Breast epithelium (tissue), 4 donors: ENCODE data around the gene PDE4D. TPM values are rescaled to one million over a fixed set of nuclear protein-coding genes. Genes with fewer than 3 reads are reported as not detected.
"Not testable (repeated sequence)": the region's sequence is repeated elsewhere in the genome, so short reads cannot be mapped to it uniquely, and the experiment has no call there.

ENCODE experiments used
- DNase-seq, 2 donors: peaks; one replicate each; pipeline ENCODE4 v3.0.0-alpha.2; 2019; ENCODE audit warnings: low spot score in 2 of 2
- H3K27ac ChIP-seq, 2 donors: fragments of 200-600 bp; sonication (generic) in 1 of 2; one replicate each; pipeline ENCODE4 v1.5.1; 2016 to 2019; ENCODE audit warnings: mild to moderate bottlenecking in 1 of 2
- H3K27me3 ChIP-seq, 2 donors: fragments of 200-600 bp; sonication (generic) in 1 of 2; one replicate each; pipeline versions ENCODE4 v1.5.1 to v1.6.0; 2017 to 2019; ENCODE audit warnings: control low read depth in 1 of 2, mild to moderate bottlenecking in 1 of 2
- H3K36me3 ChIP-seq: fragments of 200-600 bp; one replicate; pipeline ENCODE4 v1.5.1; 2019
- H3K4me1 ChIP-seq, 2 donors: fragments of 200-600 bp; sonication (generic); one replicate each; pipeline ENCODE4 v1.5.1; 2016 to 2019; ENCODE audit warnings: control low read depth in 1 of 2
- H3K4me3 ChIP-seq, 3 donors: fragments of 200-600 bp; sonication (generic); 1 replicate in 2 of 3; 2 replicates in 1 of 3; pipeline ENCODE4 v1.5.1; 2016 to 2019; ENCODE audit warnings: mild to moderate bottlenecking in 3 of 3, moderate library complexity in 2 of 3
- H3K9me3 ChIP-seq, 2 donors: fragments of 200-600 bp; sonication (generic) in 1 of 2; one replicate each; pipeline ENCODE4 v1.5.1; 2016 to 2019; ENCODE audit warnings: control low read depth in 1 of 2
- POLR2A ChIP-seq: fragments of 450-650 bp; IDR thresholded peaks from one replicate; pipeline ENCODE4 v1.6.1; 2016; ENCODE audit warnings: antibody characterized with exemption, mild to moderate bottlenecking, moderate library complexity
- POLR2AphosphoS5 ChIP-seq, 3 donors: sonication (generic); formaldehyde crosslinking; IDR thresholded peaks; one replicate each; pipeline ENCODE4 v1.6.1; 2017; ENCODE audit warnings: antibody characterized with exemption in 3 of 3
- intact Hi-C: fragments of 100-400 bp; cut with DNase I; formaldehyde crosslinking; loops from one replicate; pipeline ENCODE4 v1.15.1; 2023; ENCODE audit warnings: low total_unique reads
- total RNA-seq, 3 donors: library from RNA; depleted of rRNA; stranded (reverse); fragments of >200 nt; gene quantifications; one replicate each; pipeline ENCODE4 v1.1.0, GENCODE V29; 2016
- TF ChIP-seq, protein P1 (sequence below), 3 donors: fragments of 450-650 bp; IDR thresholded peaks; one replicate each; pipeline ENCODE4 v1.5.1; 2016 to 2017; ENCODE audit warnings: antibody characterized with exemption in 3 of 3, mild to moderate bottlenecking in 3 of 3, moderate library complexity in 3 of 3

The PDE4D gene
- total RNA-seq, 3 donors from 2014 or later, result 14.4 to 37.4 (median 28.2) TPM

DNA sequence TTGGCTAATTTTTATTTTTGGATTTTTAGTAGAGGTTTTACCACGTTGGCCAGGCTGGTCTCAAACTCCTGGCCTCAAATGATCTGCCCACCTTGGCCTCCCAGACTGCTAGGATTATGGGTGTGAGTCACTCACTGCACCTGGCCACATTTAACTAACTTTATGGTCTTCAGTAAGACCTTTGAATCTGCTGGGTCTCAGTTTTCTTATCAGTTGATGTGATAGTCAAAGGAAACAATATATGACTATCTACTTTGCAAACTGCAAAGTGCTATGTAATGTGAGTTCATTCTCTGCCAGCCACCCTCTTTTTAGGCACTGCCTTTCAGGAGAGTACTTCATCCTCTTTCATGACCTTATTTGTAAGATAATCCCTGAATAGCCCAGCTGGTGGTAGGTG lies 474.7 kb downstream of the PDE4D start:
- TF ChIP-seq POLR2A (no peak), POLR2AphosphoS5 (IDR thresholded peaks at IDR 0.05) (no peak)
- TF ChIP-seq, protein P1, sequence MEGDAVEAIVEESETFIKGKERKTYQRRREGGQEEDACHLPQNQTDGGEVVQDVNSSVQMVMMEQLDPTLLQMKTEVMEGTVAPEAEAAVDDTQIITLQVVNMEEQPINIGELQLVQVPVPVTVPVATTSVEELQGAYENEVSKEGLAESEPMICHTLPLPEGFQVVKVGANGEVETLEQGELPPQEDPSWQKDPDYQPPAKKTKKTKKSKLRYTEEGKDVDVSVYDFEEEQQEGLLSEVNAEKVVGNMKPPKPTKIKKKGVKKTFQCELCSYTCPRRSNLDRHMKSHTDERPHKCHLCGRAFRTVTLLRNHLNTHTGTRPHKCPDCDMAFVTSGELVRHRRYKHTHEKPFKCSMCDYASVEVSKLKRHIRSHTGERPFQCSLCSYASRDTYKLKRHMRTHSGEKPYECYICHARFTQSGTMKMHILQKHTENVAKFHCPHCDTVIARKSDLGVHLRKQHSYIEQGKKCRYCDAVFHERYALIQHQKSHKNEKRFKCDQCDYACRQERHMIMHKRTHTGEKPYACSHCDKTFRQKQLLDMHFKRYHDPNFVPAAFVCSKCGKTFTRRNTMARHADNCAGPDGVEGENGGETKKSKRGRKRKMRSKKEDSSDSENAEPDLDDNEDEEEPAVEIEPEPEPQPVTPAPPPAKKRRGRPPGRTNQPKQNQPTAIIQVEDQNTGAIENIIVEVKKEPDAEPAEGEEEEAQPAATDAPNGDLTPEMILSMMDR (IDR thresholded peaks at IDR 0.05), result no peak
- Histone ChIP-seq H3K27ac (no peak overlapping the region), H3K36me3 (no peaks in the 10 kb centered on the region), H3K4me1 (no peaks in the 10 kb centered on the region), H3K27me3 (no peaks in the 10 kb centered on the region), H3K4me3 (no peak overlapping the region), H3K9me3 (no peaks in the 10 kb centered on the region)
- intact Hi-C loops, result no loop called here
- no peak for DNase-seq

DNA sequence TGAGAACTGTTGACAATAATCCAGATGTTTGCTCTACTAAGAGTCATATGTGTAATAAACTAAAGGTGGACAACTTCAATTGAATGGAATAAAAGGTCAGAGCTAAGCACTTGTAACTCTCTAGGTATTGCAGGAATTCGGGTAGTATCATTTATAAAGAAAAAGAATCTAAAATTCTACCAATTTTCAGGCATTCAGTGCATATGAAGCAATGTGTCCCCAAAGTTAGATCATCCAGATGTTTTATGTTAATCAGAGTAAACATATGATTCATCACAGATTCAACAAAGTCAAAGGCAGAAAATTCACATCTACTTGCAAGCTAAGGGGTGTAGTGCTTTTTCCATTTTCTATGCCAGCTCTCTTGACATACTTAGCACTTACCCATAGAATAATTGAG lies 477.1 kb downstream of the PDE4D start:
- H3K27ac ChIP-seq, result no peak overlapping the region
- no peaks in the 10 kb centered on the region for H3K27me3 ChIP-seq
- intact Hi-C loops, result no loop called here
- TF ChIP-seq POLR2AphosphoS5 (IDR thresholded peaks at IDR 0.05) (no peak), POLR2A (no peak)
- TF ChIP-seq, protein P1 (IDR thresholded peaks at IDR 0.05), result no peak
- no peak for DNase-seq
- H3K36me3 ChIP-seq, result no peaks in the 10 kb centered on the region
- no peaks in the 10 kb centered on the region for H3K9me3 ChIP-seq
- H3K4me1 ChIP-seq, result no peaks in the 10 kb centered on the region
- H3K4me3 ChIP-seq, result no peak overlapping the region

DNA sequence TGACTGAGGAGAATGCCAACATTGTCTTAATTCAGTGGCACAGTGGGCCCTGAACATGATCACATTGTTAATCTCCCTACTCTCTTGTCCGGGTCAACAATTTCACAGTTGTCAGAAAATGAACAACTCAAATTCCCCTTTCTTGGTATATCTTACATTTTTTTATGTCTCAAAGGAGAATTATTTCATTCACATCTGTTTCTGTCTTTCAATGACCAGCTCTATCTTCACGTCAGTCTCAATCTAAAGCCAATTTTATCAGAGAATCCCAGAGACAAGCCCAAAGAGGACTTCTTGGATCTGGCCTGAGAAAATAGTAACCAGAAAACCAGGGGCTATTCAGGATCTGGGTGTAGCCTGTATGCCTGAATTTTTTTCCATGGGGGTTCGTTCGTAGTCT lies 477.5 kb downstream of the PDE4D start:
- no peak overlapping the region for H3K4me3 ChIP-seq
- H3K9me3 ChIP-seq, result no peaks in the 10 kb centered on the region
- TF ChIP-seq, protein P1 (IDR thresholded peaks at IDR 0.05), result no peak
- no peak for TF ChIP-seq POLR2AphosphoS5 (IDR thresholded peaks at IDR 0.05)
- no peak overlapping the region for H3K27ac ChIP-seq
- intact Hi-C loops, result no loop called here
- no peak for DNase-seq
- H3K4me1 ChIP-seq, result no peaks in the 10 kb centered on the region
- no peaks in the 10 kb centered on the region for H3K27me3 ChIP-seq
- no peaks in the 10 kb centered on the region for H3K36me3 ChIP-seq

DNA sequence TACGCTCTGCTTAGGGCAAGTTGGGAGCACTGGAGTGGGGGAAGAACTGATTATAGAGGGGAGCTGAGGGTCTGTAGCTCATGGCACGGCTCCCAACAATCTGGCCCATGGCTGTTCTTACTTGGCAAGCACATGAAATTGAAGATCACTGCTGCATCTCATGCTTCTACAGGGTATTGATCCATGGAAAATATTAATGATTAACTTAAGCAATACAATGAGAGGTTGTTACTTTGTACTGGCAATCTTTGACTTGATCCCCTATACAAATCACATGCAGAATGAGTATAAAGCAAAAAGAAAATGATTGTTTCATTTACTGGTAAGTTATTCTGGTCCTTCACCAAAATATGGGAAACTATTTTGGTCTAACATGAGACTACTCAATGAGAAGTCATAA lies 481.1 kb downstream of the PDE4D start:
- intact Hi-C loops, result no loop called here

DNA sequence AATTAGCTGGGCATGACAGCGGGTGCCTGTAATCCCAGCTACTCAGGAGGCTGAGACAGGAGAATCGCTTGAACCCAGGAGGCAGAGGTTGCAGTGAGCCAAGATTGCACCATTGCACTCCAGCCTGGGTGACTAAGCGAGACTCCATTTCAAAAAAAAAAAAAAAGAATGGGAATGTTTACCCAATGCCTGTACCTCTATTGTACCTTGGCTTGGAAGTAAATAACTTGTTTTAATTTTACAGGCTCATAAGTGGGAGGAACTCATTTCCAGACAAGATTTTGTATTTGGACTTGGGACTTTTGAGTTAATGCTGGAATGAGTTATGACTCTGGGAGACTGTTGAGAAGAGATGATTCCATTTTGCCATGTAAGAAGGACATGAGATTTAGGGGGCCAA lies 484.5 kb downstream of the PDE4D start:
- H3K4me3 ChIP-seq, H3K27me3 ChIP-seq, DNase-seq, H3K4me1 ChIP-seq, H3K27ac ChIP-seq, H3K36me3 ChIP-seq, intact Hi-C loops: not testable (repeated sequence)
- H3K9me3 ChIP-seq, result peaks cover 8 to 21% of the 10 kb centered on the region in 2 donors

More for the DNA sequence above, 481.1 kb downstream of the PDE4D start:
- peaks cover 8 to 12% of the 10 kb centered on the region in 2 donors for H3K9me3 ChIP-seq
- no peak overlapping the region for H3K27ac ChIP-seq
- H3K4me1 ChIP-seq, result no peaks in the 10 kb centered on the region
- no peak overlapping the region for H3K4me3 ChIP-seq
- H3K36me3 ChIP-seq, result no peaks in the 10 kb centered on the region
- H3K27me3 ChIP-seq, result no peaks in the 10 kb centered on the region
- TF ChIP-seq, protein P1 (IDR thresholded peaks at IDR 0.05), result no peak
- TF ChIP-seq POLR2AphosphoS5 (IDR thresholded peaks at IDR 0.05) (no peak), POLR2A (no peak)
- DNase-seq, result no peak

DNA sequence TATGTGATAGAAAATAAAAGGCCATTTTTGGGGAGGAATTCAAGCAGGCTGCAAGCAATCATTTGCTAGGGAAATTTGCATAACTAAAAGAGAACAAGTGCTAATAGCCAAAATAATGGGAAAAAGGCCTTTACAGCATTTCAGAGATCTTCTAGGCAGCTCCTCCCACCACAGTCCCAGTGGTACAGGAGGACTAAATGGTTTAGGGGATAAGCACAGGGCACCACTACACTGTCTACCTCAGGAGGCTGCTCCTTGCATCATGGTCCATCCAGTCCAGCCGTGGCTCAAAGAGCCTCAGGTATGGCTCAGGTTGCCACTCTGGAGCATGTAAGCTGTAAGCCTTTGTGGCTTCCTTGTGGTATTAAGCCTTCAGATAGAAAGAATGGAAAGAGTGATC lies 485.6 kb downstream of the PDE4D start:
- H3K4me3 ChIP-seq, result no peak overlapping the region
- no peaks in the 10 kb centered on the region for H3K27me3 ChIP-seq
- no peak for DNase-seq
- intact Hi-C loops, result no loop called here
- TF ChIP-seq POLR2AphosphoS5 (IDR thresholded peaks at IDR 0.05), result no peak
- TF ChIP-seq, protein P1 (IDR thresholded peaks at IDR 0.05), result no peak
- no peak for TF ChIP-seq POLR2A
- no peaks in the 10 kb centered on the region for H3K4me1 ChIP-seq
- H3K27ac ChIP-seq, result no peak overlapping the region
- H3K36me3 ChIP-seq, result no peaks in the 10 kb centered on the region
- H3K9me3 ChIP-seq, result peaks cover 8 to 30% of the 10 kb centered on the region in 2 donors
